Omental fat pad (tissue), 4 donors: ENCODE data around the gene LHPP. TPM values are rescaled to one million over a fixed set of nuclear protein-coding genes. Genes with fewer than 3 reads are reported as not detected.

ENCODE experiments used
- ATAC-seq: fragments of 150-250 bp; one replicate; pipeline ENCODE4 v1.9.1; 2016; ENCODE audit warnings: mild to moderate bottlenecking, moderate library complexity; ENCODE audit not compliant: low FRiP score
- DNase-seq: peaks from one replicate; pipeline ENCODE4 v3.0.0-alpha.2; 2019; ENCODE audit warnings: low spot score
- total RNA-seq, 4 donors: library from RNA; depleted of rRNA; stranded (reverse); fragments of >200 nt; gene quantifications; one replicate each; pipeline ENCODE4 v1.1.0, GENCODE V29; 2016
- TF ChIP-seq, protein P1 (sequence below), 3 donors: fragments of 450-650 bp; IDR thresholded peaks; one replicate each; pipeline ENCODE4 v1.5.1; 2016 to 2017; ENCODE audit warnings: antibody characterized with exemption in 3 of 3, mild to moderate bottlenecking in 3 of 3, moderate library complexity in 2 of 3

The LHPP gene
- total RNA-seq, 4 donors from 2014 or later: 10.1 to 16.2 (median 13.7) TPM

DNA sequence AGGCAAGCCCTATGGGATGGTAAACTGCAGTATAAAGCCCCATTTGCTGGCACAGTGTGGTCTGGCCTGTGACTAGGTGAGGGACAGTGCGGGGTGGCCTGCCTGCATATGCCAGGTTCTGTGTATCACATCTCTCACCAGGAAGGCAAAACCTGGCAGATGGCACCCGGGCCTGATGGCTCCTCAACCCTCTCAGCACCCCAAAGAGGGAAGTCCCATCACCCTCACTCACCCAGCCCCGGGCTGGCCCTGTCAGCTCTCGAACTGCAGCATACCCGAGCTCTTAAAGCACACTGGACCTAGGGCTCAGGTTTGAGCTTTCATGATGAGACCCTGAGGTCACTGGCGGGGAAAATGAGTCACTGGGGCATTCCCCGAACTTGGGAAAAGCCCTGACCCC is 130.5 kb downstream of the LHPP start:
- no peak for ATAC-seq
- DNase-seq: no peak
- TF ChIP-seq, protein P1, sequence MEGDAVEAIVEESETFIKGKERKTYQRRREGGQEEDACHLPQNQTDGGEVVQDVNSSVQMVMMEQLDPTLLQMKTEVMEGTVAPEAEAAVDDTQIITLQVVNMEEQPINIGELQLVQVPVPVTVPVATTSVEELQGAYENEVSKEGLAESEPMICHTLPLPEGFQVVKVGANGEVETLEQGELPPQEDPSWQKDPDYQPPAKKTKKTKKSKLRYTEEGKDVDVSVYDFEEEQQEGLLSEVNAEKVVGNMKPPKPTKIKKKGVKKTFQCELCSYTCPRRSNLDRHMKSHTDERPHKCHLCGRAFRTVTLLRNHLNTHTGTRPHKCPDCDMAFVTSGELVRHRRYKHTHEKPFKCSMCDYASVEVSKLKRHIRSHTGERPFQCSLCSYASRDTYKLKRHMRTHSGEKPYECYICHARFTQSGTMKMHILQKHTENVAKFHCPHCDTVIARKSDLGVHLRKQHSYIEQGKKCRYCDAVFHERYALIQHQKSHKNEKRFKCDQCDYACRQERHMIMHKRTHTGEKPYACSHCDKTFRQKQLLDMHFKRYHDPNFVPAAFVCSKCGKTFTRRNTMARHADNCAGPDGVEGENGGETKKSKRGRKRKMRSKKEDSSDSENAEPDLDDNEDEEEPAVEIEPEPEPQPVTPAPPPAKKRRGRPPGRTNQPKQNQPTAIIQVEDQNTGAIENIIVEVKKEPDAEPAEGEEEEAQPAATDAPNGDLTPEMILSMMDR (IDR thresholded peaks at IDR 0.05): no peak

- no peak for ATAC-seq
- TF ChIP-seq, protein P1 (IDR thresholded peaks at IDR 0.05): no peak
- no peak for DNase-seq
Observed at GRCh38 chr10:124592736-124593430, 131.3 kb downstream of the LHPP start.

DNA sequence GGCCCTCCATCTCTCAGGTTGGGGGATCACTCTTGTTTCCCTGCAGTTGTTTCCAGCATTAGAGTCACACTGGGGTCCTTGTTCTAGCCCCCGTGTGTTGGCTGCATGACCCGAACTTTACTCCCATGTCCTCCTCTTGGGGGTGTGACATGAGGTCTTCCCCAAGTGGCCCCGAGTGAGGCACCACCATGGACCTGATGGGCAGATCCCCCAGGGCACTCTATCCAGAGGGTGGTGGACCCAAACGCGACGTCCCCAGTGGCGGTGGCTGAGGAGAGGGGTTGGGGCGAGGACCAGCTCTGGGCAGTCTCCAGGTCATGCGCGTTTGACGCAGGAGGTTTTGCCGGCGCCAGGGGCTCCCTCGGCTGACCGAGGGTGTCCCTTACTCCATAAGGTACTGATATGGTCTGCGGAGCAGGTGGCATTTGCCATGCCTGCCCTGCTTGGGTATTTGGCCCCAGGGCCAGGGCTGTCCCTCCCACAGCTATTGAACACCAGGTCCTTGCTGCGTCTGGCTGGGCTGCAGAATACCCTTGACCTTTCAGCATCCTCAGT is 131.9 kb downstream of the LHPP start:
- ATAC-seq (no peak), DNase-seq (no peak)
- TF ChIP-seq, protein P1 (IDR thresholded peaks at IDR 0.05): no peak

GRCh38 chr10:124594240-124594639 is 132.6 kb downstream of the LHPP start:
- TF ChIP-seq, protein P1 (IDR thresholded peaks at IDR 0.05): no peak
- ATAC-seq (no peak), DNase-seq (no peak)

DNA sequence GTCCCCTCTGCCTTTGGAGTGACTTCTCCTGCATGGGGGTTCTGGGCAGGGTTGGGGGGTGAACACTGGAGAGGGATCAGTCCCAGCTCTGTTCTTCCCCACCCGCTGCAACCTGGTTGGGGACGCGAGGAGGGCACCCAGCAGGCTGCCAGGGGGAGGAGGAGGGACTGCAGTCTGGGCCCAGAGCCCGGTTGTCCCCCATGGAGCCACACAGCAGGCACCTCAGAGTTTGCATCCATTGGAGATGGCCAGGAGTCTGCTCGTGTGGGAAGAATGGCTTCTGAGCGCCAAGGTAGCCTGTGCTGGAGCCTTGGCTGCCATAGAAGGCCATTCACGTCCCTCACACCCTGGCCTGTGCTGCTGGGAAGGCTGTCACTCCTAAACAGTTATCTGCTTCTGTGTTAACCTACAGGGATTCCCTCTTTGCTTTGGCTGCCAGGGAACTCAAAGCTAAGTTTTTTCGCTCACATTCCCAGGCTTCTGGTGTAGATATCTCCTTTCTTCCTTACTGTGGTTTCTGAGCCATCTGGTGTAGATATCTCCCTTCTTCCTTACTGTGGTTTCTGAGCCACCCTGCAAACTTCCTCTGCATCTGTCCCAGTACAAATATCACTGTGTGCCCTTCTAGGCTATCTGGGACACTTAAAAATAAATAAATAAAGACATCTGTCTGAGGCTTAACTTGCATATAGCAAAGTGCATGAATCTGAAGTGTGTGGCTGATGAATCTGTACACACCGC is 133.7 kb downstream of the LHPP start:
- ATAC-seq (no peak), DNase-seq (no peak)
- TF ChIP-seq, protein P1 (IDR thresholded peaks at IDR 0.05): no peak

DNA sequence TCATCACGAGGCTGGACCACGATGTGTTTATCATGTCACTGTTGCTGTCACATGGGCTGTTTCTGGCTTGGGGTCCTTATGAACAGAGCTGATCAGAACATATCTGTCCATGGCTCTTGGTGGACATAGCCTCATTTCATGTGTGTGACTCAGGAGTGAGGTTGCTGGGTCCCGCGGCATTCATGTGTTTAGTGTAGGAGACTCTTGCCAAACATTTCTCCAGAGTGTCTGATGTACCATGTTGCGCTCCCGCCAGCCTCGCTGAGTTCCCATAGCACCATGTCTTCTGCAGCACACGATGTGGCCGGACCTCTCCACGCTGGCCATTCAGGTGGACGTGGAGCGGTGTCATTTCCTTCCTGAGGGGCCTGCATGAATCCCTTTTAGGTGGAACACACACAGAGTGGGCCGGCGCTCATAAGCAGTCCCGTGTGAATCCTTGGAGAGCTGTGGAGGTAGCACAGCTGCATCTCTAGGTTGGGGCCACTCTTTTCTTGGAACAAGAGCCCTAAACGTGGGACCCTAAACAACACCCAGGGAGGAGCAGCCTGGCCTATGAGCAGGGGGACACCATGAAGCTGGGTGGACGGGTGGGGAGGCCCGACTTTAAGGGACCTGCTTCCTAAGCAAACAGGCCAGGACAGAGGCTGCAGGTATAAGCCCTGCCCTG is 134.6 kb downstream of the LHPP start:
- ATAC-seq (no peak), DNase-seq (no peak)
- TF ChIP-seq, protein P1 (IDR thresholded peaks at IDR 0.05): no peak
